Measurements from ENCODE around the gene SEPTIN12.

GRCh38 chr16:4765511-4766474 lies 22.4 kb downstream of the SEPTIN12 start:
- TF ChIP-seq, protein P1, sequence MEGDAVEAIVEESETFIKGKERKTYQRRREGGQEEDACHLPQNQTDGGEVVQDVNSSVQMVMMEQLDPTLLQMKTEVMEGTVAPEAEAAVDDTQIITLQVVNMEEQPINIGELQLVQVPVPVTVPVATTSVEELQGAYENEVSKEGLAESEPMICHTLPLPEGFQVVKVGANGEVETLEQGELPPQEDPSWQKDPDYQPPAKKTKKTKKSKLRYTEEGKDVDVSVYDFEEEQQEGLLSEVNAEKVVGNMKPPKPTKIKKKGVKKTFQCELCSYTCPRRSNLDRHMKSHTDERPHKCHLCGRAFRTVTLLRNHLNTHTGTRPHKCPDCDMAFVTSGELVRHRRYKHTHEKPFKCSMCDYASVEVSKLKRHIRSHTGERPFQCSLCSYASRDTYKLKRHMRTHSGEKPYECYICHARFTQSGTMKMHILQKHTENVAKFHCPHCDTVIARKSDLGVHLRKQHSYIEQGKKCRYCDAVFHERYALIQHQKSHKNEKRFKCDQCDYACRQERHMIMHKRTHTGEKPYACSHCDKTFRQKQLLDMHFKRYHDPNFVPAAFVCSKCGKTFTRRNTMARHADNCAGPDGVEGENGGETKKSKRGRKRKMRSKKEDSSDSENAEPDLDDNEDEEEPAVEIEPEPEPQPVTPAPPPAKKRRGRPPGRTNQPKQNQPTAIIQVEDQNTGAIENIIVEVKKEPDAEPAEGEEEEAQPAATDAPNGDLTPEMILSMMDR (IDR thresholded peaks at IDR 0.05) = no peak
- TF ChIP-seq POLR2AphosphoS5 (IDR thresholded peaks at IDR 0.05; ENCODE audit: low read depth, low read length) = no peak
- TF ChIP-seq TCF7L2 (IDR thresholded peaks at IDR 0.05; ENCODE audit: low read depth, low read length) = no peak
- TF ChIP-seq SIN3A (IDR thresholded peaks at IDR 0.05; ENCODE audit: borderline replicate concordance, insufficient read depth, low read depth, low read length) = no peak

Data from Panc1 (cell line).